ENCODE measurements around the gene PRPF31.
A peak's percentile ranks its signal among the peaks of the same experiment; 100 is the strongest.
"Not testable (repeated sequence)": the region's sequence is repeated elsewhere in the genome, so short reads cannot be mapped to it uniquely, and the experiment has no call there.

Gene PRPF31

GRCh38 chr19:54168174-54168917 lies 52.8 kb downstream of the PRPF31 start:
- DNase-seq: peak; percentile 64 to 89 (median 81)

- DNase-seq: no peak
Measured at GRCh38 chr19:54169149-54169740, 53.7 kb downstream of the PRPF31 start.

GRCh38 chr19:54171736-54172431 lies 56.3 kb downstream of the PRPF31 start:
- DNase-seq: not testable (repeated sequence)

GRCh38 chr19:54172471-54173358 lies 57.2 kb downstream of the PRPF31 start, which contains the start of gene TMC4:
Gene TMC4, minus strand, starts transcription at chr19:54173160. Its CDS starts 43 bp downstream, at chr19:54173117.
- DNase-seq: peak; percentile 45 to 79 (median 78)

- DNase-seq: no peak
Measured at GRCh38 chr19:54173359-54173699, 57.8 kb downstream of the PRPF31 start.

GRCh38 chr19:54173951-54174834 lies 58.6 kb downstream of the PRPF31 start:
- no peak for DNase-seq

- peak; percentile 14 to 74 (median 21) for DNase-seq
Measured at GRCh38 chr19:54178581-54179261, 63.2 kb downstream of the PRPF31 start.

- peak in 1 of 3 experiments; percentile 35 for DNase-seq
Measured at GRCh38 chr19:54179262-54179852, 63.8 kb downstream of the PRPF31 start.

- DNase-seq: peak; percentile 74 to 94 (median 90)
Measured at GRCh38 chr19:54179921-54180461, 64.4 kb downstream of the PRPF31 start.

- no peak for DNase-seq
Measured at GRCh38 chr19:54180691-54181091, 65.1 kb downstream of the PRPF31 start.
